HL-60 (cell line): Measurements from ENCODE around the gene SLC9A6.

Experiments used
- CTCF ChIP-seq: IDR thresholded peaks from one replicate; pipeline ENCODE4 v1.5.1; 2011; ENCODE audit warnings: low read length, control low read depth, inconsistent platforms; ENCODE audit not compliant: insufficient read depth
- POLR2AphosphoS5 ChIP-seq: IDR thresholded peaks from 2 replicates; pipeline ENCODE4 v1.6.1; 2012; ENCODE audit warnings: low read depth
- SPI1 ChIP-seq: IDR thresholded peaks from 2 replicates; pipeline ENCODE4 v1.6.1; 2012; ENCODE audit warnings: low read depth, mild to moderate bottlenecking, borderline replicate concordance
- TF ChIP-seq, protein P1 (sequence below): IDR thresholded peaks from 2 replicates; pipeline ENCODE4 v1.6.1; 2012; ENCODE audit warnings: low read depth; ENCODE audit not compliant: insufficient replicate concordance

GRCh38 chrX:136021160-136021559 lies 35.9 kb downstream of the SLC9A6 start:
- TF ChIP-seq CTCF (no peak), POLR2AphosphoS5 (no peak), SPI1 (no peak)
- TF ChIP-seq, protein P1, sequence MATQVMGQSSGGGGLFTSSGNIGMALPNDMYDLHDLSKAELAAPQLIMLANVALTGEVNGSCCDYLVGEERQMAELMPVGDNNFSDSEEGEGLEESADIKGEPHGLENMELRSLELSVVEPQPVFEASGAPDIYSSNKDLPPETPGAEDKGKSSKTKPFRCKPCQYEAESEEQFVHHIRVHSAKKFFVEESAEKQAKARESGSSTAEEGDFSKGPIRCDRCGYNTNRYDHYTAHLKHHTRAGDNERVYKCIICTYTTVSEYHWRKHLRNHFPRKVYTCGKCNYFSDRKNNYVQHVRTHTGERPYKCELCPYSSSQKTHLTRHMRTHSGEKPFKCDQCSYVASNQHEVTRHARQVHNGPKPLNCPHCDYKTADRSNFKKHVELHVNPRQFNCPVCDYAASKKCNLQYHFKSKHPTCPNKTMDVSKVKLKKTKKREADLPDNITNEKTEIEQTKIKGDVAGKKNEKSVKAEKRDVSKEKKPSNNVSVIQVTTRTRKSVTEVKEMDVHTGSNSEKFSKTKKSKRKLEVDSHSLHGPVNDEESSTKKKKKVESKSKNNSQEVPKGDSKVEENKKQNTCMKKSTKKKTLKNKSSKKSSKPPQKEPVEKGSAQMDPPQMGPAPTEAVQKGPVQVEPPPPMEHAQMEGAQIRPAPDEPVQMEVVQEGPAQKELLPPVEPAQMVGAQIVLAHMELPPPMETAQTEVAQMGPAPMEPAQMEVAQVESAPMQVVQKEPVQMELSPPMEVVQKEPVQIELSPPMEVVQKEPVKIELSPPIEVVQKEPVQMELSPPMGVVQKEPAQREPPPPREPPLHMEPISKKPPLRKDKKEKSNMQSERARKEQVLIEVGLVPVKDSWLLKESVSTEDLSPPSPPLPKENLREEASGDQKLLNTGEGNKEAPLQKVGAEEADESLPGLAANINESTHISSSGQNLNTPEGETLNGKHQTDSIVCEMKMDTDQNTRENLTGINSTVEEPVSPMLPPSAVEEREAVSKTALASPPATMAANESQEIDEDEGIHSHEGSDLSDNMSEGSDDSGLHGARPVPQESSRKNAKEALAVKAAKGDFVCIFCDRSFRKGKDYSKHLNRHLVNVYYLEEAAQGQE: no peak
